ENCODE results near the gene SETD6.

SETD6 gene

DNA sequence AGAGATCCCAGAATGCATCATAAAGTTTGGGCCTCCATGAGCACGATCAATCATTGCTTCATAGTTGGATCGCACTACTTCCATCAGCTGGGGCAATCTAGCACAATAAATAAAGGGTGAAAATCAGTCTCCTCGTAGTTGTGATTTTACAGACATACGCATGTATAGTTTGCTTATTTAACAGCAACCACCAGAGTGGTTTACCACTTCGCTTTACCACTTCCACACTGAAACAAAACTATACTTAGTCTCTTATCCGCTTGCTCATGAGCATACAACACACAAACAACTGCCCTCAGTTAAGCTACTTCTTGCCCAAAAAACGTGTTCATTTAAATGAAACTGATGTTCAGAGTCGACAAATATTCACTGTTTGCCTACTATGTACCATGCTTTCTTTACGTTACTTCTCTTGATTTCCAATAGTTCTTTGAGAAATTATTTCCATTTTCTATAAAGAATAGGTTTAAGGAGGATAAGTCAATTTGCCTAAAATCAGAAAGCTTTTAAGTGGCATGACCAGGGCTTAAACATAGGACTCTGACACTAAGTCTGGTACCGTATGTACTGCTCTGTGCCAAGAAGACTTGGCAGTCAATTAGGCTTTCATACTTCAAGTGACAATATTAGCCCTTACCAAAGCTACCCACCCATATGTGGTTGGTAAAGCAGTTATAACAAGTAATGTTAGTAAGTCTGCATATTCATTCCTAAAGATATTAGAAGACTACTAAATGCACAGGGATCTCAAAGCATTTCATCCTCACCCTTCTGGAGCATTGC, 22.0 kb downstream of the SETD6 start:
- Histone ChIP-seq H3F3A (ENCODE audit: low read depth) (no peaks in the 10 kb centered on the region), H2AFZ (ENCODE audit: low read length) (no peak overlapping the region), H3K9me3 (ENCODE audit: insufficient read depth, low read depth, low read length) (no peaks in the 10 kb centered on the region), H3K4me3 (ENCODE audit: low read length, poor library complexity, severe bottlenecking) (no peak overlapping the region), H3K27me3 (ENCODE audit: insufficient read depth, low read length, poor library complexity, severe bottlenecking) (no peaks in the 10 kb centered on the region), H3K4me1 (ENCODE audit: insufficient read depth, low read length, poor library complexity, severe bottlenecking) (no peaks in the 10 kb centered on the region), H3K4me2 (ENCODE audit: low read depth, low read length, poor library complexity, severe bottlenecking) (no peak overlapping the region), H4K20me1 (ENCODE audit: insufficient read depth, low read length, poor library complexity, severe bottlenecking) (no peaks in the 10 kb centered on the region), H3K9ac (ENCODE audit: low read depth, low read length, poor library complexity, severe bottlenecking) (no peak overlapping the region), H3K9me2 (replicated peaks; ENCODE audit: low read depth, low read length) (no peaks in the 10 kb centered on the region), H3K36me3 (ENCODE audit: insufficient read depth, low read length) (peaks cover 98% of the 10 kb centered on the region), H3K79me2 (ENCODE audit: insufficient read depth, low read length) (no peaks in the 10 kb centered on the region)
- no peak for TF ChIP-seq EZH2phosphoT487 (IDR thresholded peaks at IDR 0.05; ENCODE audit: borderline replicate concordance)
- TF ChIP-seq, protein P1, sequence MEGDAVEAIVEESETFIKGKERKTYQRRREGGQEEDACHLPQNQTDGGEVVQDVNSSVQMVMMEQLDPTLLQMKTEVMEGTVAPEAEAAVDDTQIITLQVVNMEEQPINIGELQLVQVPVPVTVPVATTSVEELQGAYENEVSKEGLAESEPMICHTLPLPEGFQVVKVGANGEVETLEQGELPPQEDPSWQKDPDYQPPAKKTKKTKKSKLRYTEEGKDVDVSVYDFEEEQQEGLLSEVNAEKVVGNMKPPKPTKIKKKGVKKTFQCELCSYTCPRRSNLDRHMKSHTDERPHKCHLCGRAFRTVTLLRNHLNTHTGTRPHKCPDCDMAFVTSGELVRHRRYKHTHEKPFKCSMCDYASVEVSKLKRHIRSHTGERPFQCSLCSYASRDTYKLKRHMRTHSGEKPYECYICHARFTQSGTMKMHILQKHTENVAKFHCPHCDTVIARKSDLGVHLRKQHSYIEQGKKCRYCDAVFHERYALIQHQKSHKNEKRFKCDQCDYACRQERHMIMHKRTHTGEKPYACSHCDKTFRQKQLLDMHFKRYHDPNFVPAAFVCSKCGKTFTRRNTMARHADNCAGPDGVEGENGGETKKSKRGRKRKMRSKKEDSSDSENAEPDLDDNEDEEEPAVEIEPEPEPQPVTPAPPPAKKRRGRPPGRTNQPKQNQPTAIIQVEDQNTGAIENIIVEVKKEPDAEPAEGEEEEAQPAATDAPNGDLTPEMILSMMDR (conservative IDR thresholded peaks at IDR 0.05; ENCODE audit: low read length) = no peak

DNA sequence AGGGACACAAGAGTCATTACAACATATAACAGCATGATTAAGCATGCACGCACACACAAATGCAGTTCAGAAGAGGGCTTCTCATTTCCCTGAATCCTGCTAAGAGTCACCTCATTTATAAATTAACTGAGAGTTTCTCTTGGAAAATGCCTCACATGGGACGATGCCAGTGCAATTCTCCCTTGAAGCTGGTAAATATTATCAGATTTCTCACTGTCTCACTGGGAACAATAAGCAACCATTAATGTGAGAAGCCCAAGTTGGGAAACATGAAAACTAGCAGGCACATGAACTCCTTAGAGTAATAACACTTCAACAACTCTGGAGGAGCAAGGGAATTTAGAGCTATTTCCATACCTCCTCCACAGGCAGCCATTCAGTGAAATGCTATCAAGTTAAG, 26.4 kb downstream of the SETD6 start:
- no peak overlapping the region for H3K9ac ChIP-seq (ENCODE audit: low read depth, low read length, poor library complexity, severe bottlenecking)
- H4K20me1 ChIP-seq (ENCODE audit: insufficient read depth, low read length, poor library complexity, severe bottlenecking) = peaks cover 2% of the 10 kb centered on the region
- no peaks in the 10 kb centered on the region for H3K27me3 ChIP-seq (ENCODE audit: insufficient read depth, low read length, poor library complexity, severe bottlenecking)
- H3K9me2 ChIP-seq (replicated peaks; ENCODE audit: low read depth, low read length) = no peaks in the 10 kb centered on the region
- peaks cover 98% of the 10 kb centered on the region for H3K36me3 ChIP-seq (ENCODE audit: insufficient read depth, low read length)
- no peak overlapping the region for H3K4me3 ChIP-seq (ENCODE audit: low read length, poor library complexity, severe bottlenecking)
- H3K79me2 ChIP-seq (ENCODE audit: insufficient read depth, low read length) = no peaks in the 10 kb centered on the region
- no peaks in the 10 kb centered on the region for H3F3A ChIP-seq (ENCODE audit: low read depth)
- H2AFZ ChIP-seq (ENCODE audit: low read length) = no peak overlapping the region
- no peak for TF ChIP-seq EZH2phosphoT487 (IDR thresholded peaks at IDR 0.05; ENCODE audit: borderline replicate concordance)
- TF ChIP-seq, protein P1 (conservative IDR thresholded peaks at IDR 0.05; ENCODE audit: low read length) = no peak
- no peaks in the 10 kb centered on the region for H3K9me3 ChIP-seq (ENCODE audit: insufficient read depth, low read depth, low read length)
- H3K4me2 ChIP-seq (ENCODE audit: low read depth, low read length, poor library complexity, severe bottlenecking) = no peak overlapping the region
- H3K4me1 ChIP-seq (ENCODE audit: insufficient read depth, low read length, poor library complexity, severe bottlenecking) = no peaks in the 10 kb centered on the region

DNA sequence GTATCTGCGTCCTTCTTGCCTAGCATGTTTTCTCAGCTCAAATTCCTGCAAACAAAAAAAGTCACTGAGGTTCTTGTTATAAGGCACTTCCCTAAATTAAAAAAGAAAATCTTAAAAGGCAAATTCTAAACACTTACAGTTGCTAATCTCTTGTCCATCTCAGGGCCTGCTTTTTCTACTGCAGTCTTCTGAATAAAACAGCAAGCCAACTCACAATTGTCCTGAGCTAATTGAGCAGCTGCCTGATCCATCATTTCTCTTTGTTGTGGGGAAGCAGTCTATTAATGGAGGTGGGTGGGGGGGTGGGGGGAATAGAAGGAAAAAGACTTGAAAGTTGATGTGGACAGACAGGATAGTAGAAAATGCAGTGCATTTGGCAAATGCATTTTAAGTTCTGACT, 27.0 kb downstream of the SETD6 start:
- no peaks in the 10 kb centered on the region for H3K9me2 ChIP-seq (replicated peaks; ENCODE audit: low read depth, low read length)
- no peak overlapping the region for H3K4me2 ChIP-seq (ENCODE audit: low read depth, low read length, poor library complexity, severe bottlenecking)
- no peaks in the 10 kb centered on the region for H3F3A ChIP-seq (ENCODE audit: low read depth)
- H3K9me3 ChIP-seq (ENCODE audit: insufficient read depth, low read depth, low read length) = no peaks in the 10 kb centered on the region
- H3K27me3 ChIP-seq (ENCODE audit: insufficient read depth, low read length, poor library complexity, severe bottlenecking) = no peaks in the 10 kb centered on the region
- no peaks in the 10 kb centered on the region for H3K4me1 ChIP-seq (ENCODE audit: insufficient read depth, low read length, poor library complexity, severe bottlenecking)
- H4K20me1 ChIP-seq (ENCODE audit: insufficient read depth, low read length, poor library complexity, severe bottlenecking) = peaks cover 4% of the 10 kb centered on the region
- no peaks in the 10 kb centered on the region for H3K79me2 ChIP-seq (ENCODE audit: insufficient read depth, low read length)
- no peak overlapping the region for H3K4me3 ChIP-seq (ENCODE audit: low read length, poor library complexity, severe bottlenecking)
- no peak overlapping the region for H2AFZ ChIP-seq (ENCODE audit: low read length)
- peaks cover 98% of the 10 kb centered on the region for H3K36me3 ChIP-seq (ENCODE audit: insufficient read depth, low read length)
- TF ChIP-seq, protein P1 (conservative IDR thresholded peaks at IDR 0.05; ENCODE audit: low read length) = no peak
- TF ChIP-seq EZH2phosphoT487 (IDR thresholded peaks at IDR 0.05; ENCODE audit: borderline replicate concordance) = no peak
- no peak overlapping the region for H3K9ac ChIP-seq (ENCODE audit: low read depth, low read length, poor library complexity, severe bottlenecking)

Measured in Loucy (cell line).